Lower lobe of right lung (tissue), 2 donors: ENCODE measurements around the gene GINS1. TPM values are rescaled to one million over a fixed set of nuclear protein-coding genes. Genes with fewer than 3 reads are reported as not detected.

Experiments used
- ATAC-seq, 2 donors: fragments of 200-7000 bp; cut with Tn5 transposase; one replicate each; pipeline ENCODE4 v1.9.1; 2020 to 2022; ENCODE audit warnings: mild to moderate bottlenecking in 2 of 2, moderate library complexity in 2 of 2
- DNase-seq: peaks from one replicate; pipeline ENCODE4 v3.0.0-alpha.2; 2020
- H3K27ac ChIP-seq: fragments of 200-600 bp; one replicate; pipeline ENCODE4 v1.8.0; 2022
- H3K27me3 ChIP-seq: fragments of 200-600 bp; one replicate; pipeline ENCODE4 v1.8.0; 2022; ENCODE audit warnings: low read depth
- H3K36me3 ChIP-seq: fragments of 200-600 bp; one replicate; pipeline ENCODE4 v1.8.0; 2022; ENCODE audit warnings: mild to moderate bottlenecking
- H3K4me1 ChIP-seq: fragments of 200-600 bp; one replicate; pipeline ENCODE4 v1.8.0; 2022
- H3K4me3 ChIP-seq: fragments of 200-600 bp; one replicate; pipeline ENCODE4 v1.8.0; 2022; ENCODE audit warnings: mild to moderate bottlenecking
- H3K9me3 ChIP-seq: fragments of 200-600 bp; one replicate; pipeline ENCODE4 v1.8.0; 2022
- CTCF ChIP-seq: fragments of 200-600 bp; IDR thresholded peaks from one replicate; pipeline ENCODE4 v1.8.0; 2022; ENCODE audit warnings: antibody characterized with exemption, mild to moderate bottlenecking
- intact Hi-C: fragments of 100-400 bp; cut with DNase I; formaldehyde crosslinking; loops from one replicate; pipeline ENCODE4 v1.11.0; 2022
- total RNA-seq: library from RNA; stranded (reverse); fragmentation: NEBNext Ultra II Directional; extraction: Animal tissue kit (Norgen Biotek cat#: 25700); gene quantifications from one replicate; pipeline ENCODE4 v1.2.1, GENCODE V29; 2021
- donor health status: DM: no; HTN: yes; CAD: no; lungs with severe emphysema.

The GINS1 gene
- total RNA-seq, 1 donor from 2014 or later: 0.92 TPM

DNA sequence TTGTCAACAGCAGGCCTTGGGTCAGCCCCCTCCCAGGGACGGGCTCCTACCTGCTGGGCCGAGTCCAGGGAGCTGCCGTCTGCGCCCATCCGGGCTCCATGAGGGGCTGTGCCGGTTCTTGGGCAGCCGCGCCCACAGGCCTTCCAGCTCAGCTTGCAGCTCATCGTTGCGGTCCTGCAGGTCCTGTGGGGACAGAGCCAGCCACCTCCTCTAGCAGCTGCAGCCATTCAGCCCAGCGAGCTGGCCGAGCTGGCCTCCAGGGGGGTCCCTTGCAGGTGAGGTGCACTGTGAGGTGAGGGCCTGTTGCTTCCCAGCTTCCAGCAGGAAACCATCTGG lies 74.4 kb downstream of the GINS1 start:
- TF ChIP-seq CTCF: no peak
- Histone ChIP-seq H3K4me1 (no peaks in the 10 kb centered on the region), H3K27me3 (no peaks in the 10 kb centered on the region), H3K36me3 (peaks cover 13% of the 10 kb centered on the region), H3K27ac (no peak overlapping the region), H3K4me3 (no peak overlapping the region), H3K9me3 (no peaks in the 10 kb centered on the region)
- no peak for DNase-seq
- intact Hi-C loops: no loop called here
- no peak for ATAC-seq

DNA sequence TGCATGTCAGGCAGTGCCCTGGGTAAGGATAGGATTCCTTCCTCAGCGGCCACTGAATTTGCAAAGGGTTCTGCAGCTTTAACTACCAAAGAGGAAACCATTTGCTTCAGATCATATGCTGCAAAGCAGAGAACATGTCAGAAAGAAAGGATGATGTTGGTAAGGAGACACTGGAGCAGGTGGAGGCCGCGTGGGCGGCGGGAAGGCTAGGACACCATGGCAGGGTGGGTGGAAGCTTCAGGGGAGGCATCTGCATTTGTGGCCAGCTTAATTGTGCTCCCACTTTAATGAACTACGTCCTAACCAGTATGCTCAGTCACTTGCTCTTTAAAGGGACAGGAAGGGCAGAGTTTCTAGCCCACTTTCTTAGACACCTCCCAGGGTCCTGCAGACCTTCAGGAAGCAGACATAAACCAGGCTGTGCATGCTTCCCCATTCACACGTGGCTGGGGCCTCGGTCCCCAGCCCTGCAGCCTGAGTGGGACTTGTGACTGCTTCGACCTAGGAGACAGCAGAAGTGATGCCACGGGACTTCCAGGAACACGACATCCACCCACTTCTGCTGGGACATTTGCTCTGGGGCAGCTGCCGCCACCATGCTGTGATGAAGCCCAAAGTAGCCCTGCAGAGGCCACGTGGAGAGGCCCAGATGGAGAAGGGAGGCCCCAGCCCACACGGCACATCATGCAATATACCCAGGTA lies 76.1 kb downstream of the GINS1 start:
- DNase-seq (no peak), ATAC-seq (no peak)
- no peak for TF ChIP-seq CTCF
- H3K4me3 ChIP-seq: no peak overlapping the region
- intact Hi-C loops: no loop called here
- peaks cover 11% of the 10 kb centered on the region for H3K36me3 ChIP-seq
- H3K27me3 ChIP-seq: no peaks in the 10 kb centered on the region
- no peaks in the 10 kb centered on the region for H3K9me3 ChIP-seq
- no peak overlapping the region for H3K27ac ChIP-seq
- H3K4me1 ChIP-seq: no peaks in the 10 kb centered on the region

DNA sequence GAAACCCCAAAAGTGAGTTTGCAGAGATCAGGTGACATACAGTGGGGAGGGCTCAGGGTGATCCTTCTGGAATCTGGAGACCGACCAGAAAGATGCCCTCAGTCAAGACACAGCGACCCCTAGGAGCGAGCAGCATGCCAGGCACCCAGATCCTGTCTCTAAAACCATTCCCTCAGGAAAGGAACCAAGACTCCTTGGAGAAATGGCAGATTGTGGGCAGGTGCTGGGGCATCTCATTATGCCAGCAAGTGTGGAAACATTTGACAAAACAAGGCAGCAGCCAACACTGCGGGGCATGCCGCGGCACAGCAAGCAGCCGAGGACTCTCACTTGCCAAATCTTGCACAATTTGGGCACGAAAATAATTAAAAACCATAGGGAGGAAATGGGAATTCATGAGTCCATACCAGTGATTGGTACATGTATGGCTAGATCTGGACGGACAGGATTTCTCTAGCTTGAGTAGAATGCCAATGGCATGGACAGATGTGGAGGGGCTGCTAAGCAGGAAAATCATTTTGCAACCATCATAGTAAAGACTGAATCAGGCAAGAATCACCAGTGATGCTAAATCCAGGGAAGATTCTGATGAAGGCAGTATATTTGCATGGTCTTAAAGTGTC lies 76.9 kb downstream of the GINS1 start:
- no peak for DNase-seq
- no peak for TF ChIP-seq CTCF
- no peaks in the 10 kb centered on the region for H3K4me1 ChIP-seq
- no peaks in the 10 kb centered on the region for H3K27me3 ChIP-seq
- H3K27ac ChIP-seq: no peak overlapping the region
- no peak overlapping the region for H3K4me3 ChIP-seq
- ATAC-seq: no peak
- H3K9me3 ChIP-seq: no peaks in the 10 kb centered on the region
- intact Hi-C loops: no loop called here
- peaks cover 6% of the 10 kb centered on the region for H3K36me3 ChIP-seq

- Histone ChIP-seq H3K4me3 (no peak overlapping the region), H3K27ac (no peak overlapping the region), H3K36me3 (peaks cover 5% of the 10 kb centered on the region), H3K27me3 (no peaks in the 10 kb centered on the region), H3K4me1 (no peaks in the 10 kb centered on the region), H3K9me3 (no peaks in the 10 kb centered on the region)
- intact Hi-C loops: no loop called here
- TF ChIP-seq CTCF: no peak
- no peak for DNase-seq
- no peak for ATAC-seq
Measured at GRCh38 chr20:25484911-25485511, 77.5 kb downstream of the GINS1 start.

- intact Hi-C loops: no loop called here
- DNase-seq: no peak
- no peak for TF ChIP-seq CTCF
Measured at GRCh38 chr20:25485872-25486271, 78.4 kb downstream of the GINS1 start.

More at GRCh38 chr20:25485872-25486271, 78.4 kb downstream of the GINS1 start:
- Histone ChIP-seq H3K9me3 (no peaks in the 10 kb centered on the region), H3K27me3 (no peaks in the 10 kb centered on the region), H3K4me3 (no peak overlapping the region), H3K4me1 (no peaks in the 10 kb centered on the region), H3K27ac (no peak overlapping the region), H3K36me3 (peaks cover 5% of the 10 kb centered on the region)
- ATAC-seq: no peak
